Endodermal cell (in vitro differentiated cells): Measurements from ENCODE around the gene HOXD12. TPM values are rescaled to one million over a fixed set of nuclear protein-coding genes. Genes with fewer than 3 reads are reported as not detected.

Source experiments
- DNase-seq: peaks from one replicate; pipeline ENCODE4 v3.0.0-alpha.2; 2017
- H3K27ac ChIP-seq: 2 replicates; pipeline ENCODE4 v1.5.1; 2013; ENCODE audit warnings: mild to moderate bottlenecking, low read depth, low read length, moderate library complexity
- H3K27me3 ChIP-seq: 2 replicates; pipeline ENCODE4 v1.6.1; 2013; ENCODE audit warnings: mild to moderate bottlenecking, low read length, moderate library complexity; ENCODE audit not compliant: insufficient read depth, control insufficient read depth, poor library complexity, severe bottlenecking
- H3K36me3 ChIP-seq: 2 replicates; pipeline ENCODE4 v1.7.0; 2013; ENCODE audit warnings: mild to moderate bottlenecking, low read length, moderate library complexity; ENCODE audit not compliant: control insufficient read depth, insufficient read depth
- H3K4me1 ChIP-seq: one replicate; pipeline ENCODE4 v1.7.0; 2013; ENCODE audit warnings: low read length; ENCODE audit not compliant: control insufficient read depth, insufficient read depth
- H3K4me3 ChIP-seq: 2 replicates; pipeline ENCODE4 v1.5.1; 2013; ENCODE audit warnings: mild to moderate bottlenecking, low read length, moderate library complexity
- H3K9ac ChIP-seq: 2 replicates; pipeline ENCODE4 v1.6.1; 2013; ENCODE audit warnings: mild to moderate bottlenecking, low read length, moderate library complexity; ENCODE audit not compliant: poor library complexity, severe bottlenecking; ENCODE audit errors: extremely low read depth
- H3K9me3 ChIP-seq: 2 replicates; pipeline ENCODE4 v1.6.1; 2013; ENCODE audit warnings: mild to moderate bottlenecking, low read length, moderate library complexity; ENCODE audit not compliant: control insufficient read depth
- H3K27ac Mint-ChIP-seq: 2 replicates; pipeline ENCODE4 v1.8.0; 2020; ENCODE audit warnings: mixed read lengths
- H3K27me3 Mint-ChIP-seq: 2 replicates; pipeline ENCODE4 v1.8.0; 2021; ENCODE audit warnings: mild to moderate bottlenecking, mixed read lengths; ENCODE audit not compliant: insufficient read depth
- H3K36me3 Mint-ChIP-seq: 2 replicates; pipeline ENCODE4 v1.8.0; 2020; ENCODE audit warnings: low read depth, mixed read lengths
- H3K4me1 Mint-ChIP-seq: 2 replicates; pipeline ENCODE4 v1.8.0; 2020; ENCODE audit warnings: mixed read lengths
- H3K4me3 Mint-ChIP-seq: 2 replicates; pipeline ENCODE4 v1.8.0; 2020; ENCODE audit warnings: mild to moderate bottlenecking, moderate library complexity, mixed read lengths
- H3K9me3 Mint-ChIP-seq: 2 replicates; pipeline ENCODE4 v1.8.0; 2020; ENCODE audit warnings: mild to moderate bottlenecking, mixed read lengths
- CTCF ChIP-seq: fragments of 200-600 bp; sonication (generic); conservative IDR thresholded peaks from 2 replicates; pipeline ENCODE4 v1.5.0; 2021; ENCODE audit warnings: antibody characterized with exemption, mild to moderate bottlenecking
- WGBS, 2 experiments: methylation state at CpG; one replicate each; pipeline versions ENCODE4 v1.1.5 to v1.1.7; 2013; ENCODE audit warnings: missing lambda C conversion rate in 2 of 2, mixed read lengths in 1 of 2; ENCODE audit not compliant: insufficient coverage in 1 of 2, insufficient read length in 1 of 2; 5-methylcytosine and 5-hydroxymethylcytosine counted together
- total RNA-seq, 2 donors: library from RNA; stranded (reverse); fragmentation: NEBNext Ultra II Directional in 1 of 2; extraction: Animal tissue kit (Norgen Biotek cat#: 25700) in 1 of 2; gene quantifications; 2 replicates in 1 of 2; 3 replicates in 1 of 2; pipeline ENCODE4 v1.2.1, GENCODE V29; 2021

The HOXD12 gene
- total RNA-seq, 2 donors from 2014 or later = not detected

- H3K9ac ChIP-seq = no peak overlapping the region
- peak; percentile 78 for TF ChIP-seq CTCF
- H3K27ac ChIP-seq = no peak overlapping the region
- H3K27me3 ChIP-seq = peaks cover 100% of the 10 kb centered on the region
- peak; percentile 85 for DNase-seq
- no peaks in the 10 kb centered on the region for H3K4me1 ChIP-seq
- WGBS, 2 experiments = 7 to 16% methylated on average over 17 to 24 of the region's 24 CpGs
- no peaks in the 10 kb centered on the region for H3K4me1 Mint-ChIP-seq
- H3K27ac Mint-ChIP-seq = no peak overlapping the region
- H3K9me3 ChIP-seq = peaks cover 10% of the 10 kb centered on the region
- H3K36me3 Mint-ChIP-seq = no peaks in the 10 kb centered on the region
- H3K4me3 Mint-ChIP-seq = no peak overlapping the region
- H3K27me3 Mint-ChIP-seq = peaks cover 99% of the 10 kb centered on the region
- H3K36me3 ChIP-seq = no peaks in the 10 kb centered on the region
- H3K9me3 Mint-ChIP-seq = peaks cover 13% of the 10 kb centered on the region
- no peak overlapping the region for H3K4me3 ChIP-seq
Measured at GRCh38 chr2:176118601-176119339, 19.2 kb downstream of the HOXD12 start.

GRCh38 chr2:176120364-176121189, 21.0 kb downstream of the HOXD12 start:
- H3K4me1 Mint-ChIP-seq = no peaks in the 10 kb centered on the region
- Histone ChIP-seq H3K27me3 (peaks cover 100% of the 10 kb centered on the region), H3K27ac (no peak overlapping the region), H3K4me3 (no peak overlapping the region), H3K36me3 (no peaks in the 10 kb centered on the region), H3K9ac (no peak overlapping the region), H3K4me1 (no peaks in the 10 kb centered on the region), H3K9me3 (peaks cover 10% of the 10 kb centered on the region)
- 18 to 24% methylated on average over 6 to 13 of the region's 13 CpGs for WGBS, 2 experiments
- H3K9me3 Mint-ChIP-seq = peaks cover 13% of the 10 kb centered on the region
- DNase-seq = peak; percentile 48
- no peak overlapping the region for H3K27ac Mint-ChIP-seq
- peak; percentile 27 for TF ChIP-seq CTCF
- no peak overlapping the region for H3K4me3 Mint-ChIP-seq
- no peaks in the 10 kb centered on the region for H3K36me3 Mint-ChIP-seq
- peaks cover 99% of the 10 kb centered on the region for H3K27me3 Mint-ChIP-seq

- Histone ChIP-seq H3K4me3 (no peak overlapping the region), H3K27me3 (peaks cover 100% of the 10 kb centered on the region), H3K36me3 (no peaks in the 10 kb centered on the region), H3K4me1 (no peaks in the 10 kb centered on the region), H3K9me3 (peaks cover 10% of the 10 kb centered on the region), H3K9ac (no peak overlapping the region), H3K27ac (no peak overlapping the region)
- Mint-ChIP-seq H3K36me3 (no peaks in the 10 kb centered on the region), H3K4me3 (no peak overlapping the region), H3K27ac (no peak overlapping the region), H3K4me1 (no peaks in the 10 kb centered on the region), H3K27me3 (peaks cover 99% of the 10 kb centered on the region), H3K9me3 (peaks cover 9% of the 10 kb centered on the region)
- DNase-seq = peak; percentile 75
- no peak for TF ChIP-seq CTCF
- WGBS, 2 experiments = 4 to 7% methylated on average over 16 to 53 of the region's 53 CpGs
Measured at GRCh38 chr2:176121190-176122051, 21.8 kb downstream of the HOXD12 start.
